OCI-LY7 (cell line): Measurements from ENCODE around the gene HSD17B4. TPM values are rescaled to one million over a fixed set of nuclear protein-coding genes. Genes with fewer than 3 reads are reported as not detected.

Source experiments
- BruUV-seq: library from RNA; stranded (reverse); fragments of 400-500 nt; replicated peaks from 2 replicates; lab custom pipeline; 2021; lab: Mats Ljungman, UMichigan
- CTCF ChIA-PET: fragments of 300-600 bp; sonication (Branson Sonifier 250); formaldehyde crosslinking; loops from one replicate; lab custom pipeline; 2022; ENCODE audit warnings: antibody characterized with exemption; ENCODE audit not compliant: unreplicated experiment; lab: Charles Lee
- POLR2A ChIA-PET: fragments of 300-600 bp; sonication (Branson Sonifier 250); formaldehyde crosslinking; loops from one replicate; lab custom pipeline; 2022; ENCODE audit warnings: antibody characterized with exemption; lab: Charles Lee
- DNase-seq: peaks from one replicate; pipeline ENCODE4 v3.0.0-alpha.2; 2015; ENCODE audit warnings: low spot score
- H2AFZ ChIP-seq: fragments of 200-600 bp; sonication (generic), shearing (Covaris generic); 2 replicates; pipeline ENCODE4 v1.6.1; 2014; ENCODE audit warnings: mild to moderate bottlenecking, antibody characterized with exemption, low read length, moderate library complexity
- H3K27ac ChIP-seq: fragments of 200-600 bp; sonication (generic); 2 replicates; pipeline ENCODE4 v1.5.1; 2014; ENCODE audit warnings: mixed run types, low read depth, mild to moderate bottlenecking, moderate library complexity, low read length, inconsistent platforms; ENCODE audit not compliant: poor library complexity, severe bottlenecking
- H3K36me3 ChIP-seq: fragments of 200-600 bp; sonication (generic); 2 replicates; pipeline ENCODE4 v1.6.1; 2014; ENCODE audit warnings: mild to moderate bottlenecking, antibody characterized with exemption, low read length, moderate library complexity, mixed read lengths; ENCODE audit not compliant: insufficient read depth
- H3K4me1 ChIP-seq: fragments of 200-600 bp; sonication (generic); 2 replicates; pipeline ENCODE4 v1.5.1; 2014; ENCODE audit warnings: mild to moderate bottlenecking, low read length; ENCODE audit not compliant: insufficient read depth, poor library complexity, severe bottlenecking
- H3K4me2 ChIP-seq: fragments of 200-600 bp; sonication (generic); 2 replicates; pipeline ENCODE4 v1.6.1; 2014; ENCODE audit warnings: mild to moderate bottlenecking, low read length
- H3K4me3 ChIP-seq: fragments of 200-600 bp; sonication (generic); 2 replicates; pipeline ENCODE4 v1.5.1; 2014; ENCODE audit warnings: mild to moderate bottlenecking, low read depth, low read length; ENCODE audit not compliant: poor library complexity, severe bottlenecking
- H3K79me2 ChIP-seq: fragments of 200-600 bp; sonication (generic); 2 replicates; pipeline ENCODE4 v1.6.1; 2016; ENCODE audit warnings: low read depth, mild to moderate bottlenecking, low read length, moderate library complexity, mixed read lengths; ENCODE audit not compliant: insufficient read depth
- H3K9me2 ChIP-seq: fragments of 200-600 bp; sonication (generic); 2 replicates; pipeline ENCODE4 v1.6.1; 2016; ENCODE audit warnings: mild to moderate bottlenecking, low read length, mixed read lengths; ENCODE audit not compliant: insufficient read depth
- H3K9me3 ChIP-seq: fragments of 200-600 bp; sonication (generic); 2 replicates; pipeline ENCODE4 v1.6.1; 2014; ENCODE audit warnings: mild to moderate bottlenecking, mixed run types, low read length, mixed read lengths
- H4K20me1 ChIP-seq: fragments of 200-600 bp; sonication (generic); 2 replicates; pipeline ENCODE4 v1.6.1; 2014; ENCODE audit warnings: mild to moderate bottlenecking, antibody characterized with exemption, low read length, moderate library complexity, mixed read lengths; ENCODE audit not compliant: insufficient read depth
- CTCF ChIP-seq: fragments of 200-600 bp; sonication (generic); conservative IDR thresholded peaks from 2 replicates; pipeline ENCODE4 v1.5.1; 2014; ENCODE audit warnings: mild to moderate bottlenecking, antibody characterized with exemption, low read length, moderate library complexity, mixed read lengths
- EZH2phosphoT487 ChIP-seq: fragments of 200-600 bp; sonication (generic); IDR thresholded peaks from 2 replicates; pipeline ENCODE4 v1.6.1; 2018; ENCODE audit warnings: low read depth, borderline replicate concordance, mild to moderate bottlenecking, mixed run types, antibody characterized with exemption, low read length, moderate library complexity, mixed read lengths
- intact Hi-C: fragments of 100-400 bp; cut with micrococcal nuclease; formaldehyde crosslinking; loops from one replicate; pipeline ENCODE4 v1.10.0; 2022; ENCODE audit not compliant: unreplicated experiment
- total RNA-seq, 2 experiments: library from RNA; depleted of rRNA in 1 of 2; stranded (reverse); fragments of >200 nt in 1 of 2; shearing (Covaris generic) in 1 of 2; gene quantifications; 2 replicates each; pipeline ENCODE4 v1.2.3, GENCODE V29; 2014 to 2022

HSD17B4 gene
- total RNA-seq, 2 experiments from 2014 or later = 55.4 to 145 TPM

GRCh38 chr5:119470851-119471451 lies 18.7 kb downstream of the HSD17B4 start:
- Histone ChIP-seq H3K79me2 (no peaks in the 10 kb centered on the region), H3K4me1 (no peaks in the 10 kb centered on the region), H4K20me1 (no peaks in the 10 kb centered on the region), H3K27ac (no peak overlapping the region), H3K9me2 (no peaks in the 10 kb centered on the region), H3K4me2 (no peak overlapping the region), H2AFZ (no peak overlapping the region), H3K36me3 (peaks cover 23% of the 10 kb centered on the region), H3K9me3 (peaks cover 22% of the 10 kb centered on the region), H3K4me3 (no peak overlapping the region)
- intact Hi-C loops = loop anchor here (5.0 kb wide), 1 partner anchor 271 kb away; no protein-coding TSS in a partner anchor
- TF ChIP-seq CTCF (peak; percentile 90), EZH2phosphoT487 (no peak)
- ChIA-PET CTCF (no interaction called here), POLR2A (interaction anchor here (1.5 kb wide), 1 partner anchor 9 kb away, joined by 6 read pairs; no protein-coding TSS in a partner anchor)
- BruUV-seq = no TSS peak
- peak; percentile 40 for DNase-seq

GRCh38 chr5:119473241-119473640 lies 20.9 kb downstream of the HSD17B4 start:
- H3K27ac ChIP-seq = no peak overlapping the region
- no peaks in the 10 kb centered on the region for H4K20me1 ChIP-seq
- H3K9me2 ChIP-seq = no peaks in the 10 kb centered on the region
- H3K36me3 ChIP-seq = peaks cover 25% of the 10 kb centered on the region
- H3K79me2 ChIP-seq = no peaks in the 10 kb centered on the region
- H3K9me3 ChIP-seq = peaks cover 9% of the 10 kb centered on the region
- H3K4me2 ChIP-seq = no peak overlapping the region
- no peak overlapping the region for H3K4me3 ChIP-seq
- CTCF ChIA-PET = no interaction called here
- no peak overlapping the region for H2AFZ ChIP-seq
- no peaks in the 10 kb centered on the region for H3K4me1 ChIP-seq
- POLR2A ChIA-PET = no interaction called here
- intact Hi-C loops = loop anchor here (5.0 kb wide), 1 partner anchor 269 kb away; no protein-coding TSS in a partner anchor
- TF ChIP-seq EZH2phosphoT487 = no peak
- TF ChIP-seq CTCF = no peak
- no peak for DNase-seq
- BruUV-seq = no TSS peak

GRCh38 chr5:119476341-119476740 lies 24.0 kb downstream of the HSD17B4 start:
- H2AFZ ChIP-seq = no peak overlapping the region
- TF ChIP-seq EZH2phosphoT487 (no peak), CTCF (no peak)
- H3K36me3 ChIP-seq = peaks cover 14% of the 10 kb centered on the region; the same call in 1 of the 2 replicates
- H3K27ac ChIP-seq = no peak overlapping the region
- H4K20me1 ChIP-seq = no peaks in the 10 kb centered on the region
- H3K9me3 ChIP-seq = no peaks in the 10 kb centered on the region
- DNase-seq = no peak
- no peaks in the 10 kb centered on the region for H3K4me1 ChIP-seq
- intact Hi-C loops = no loop called here
- H3K4me3 ChIP-seq = no peak overlapping the region
- CTCF ChIA-PET = interaction anchor here (1.3 kb wide), 1 partner anchor 17 kb away, joined by 3 read pairs; no protein-coding TSS in a partner anchor
- no peaks in the 10 kb centered on the region for H3K79me2 ChIP-seq
- no peak overlapping the region for H3K4me2 ChIP-seq
- POLR2A ChIA-PET = interaction anchor here (0.7 to 1.1 kb wide), 3 partner anchors 8 to 134 kb away, joined by 3 to 7 read pairs (median 3); no protein-coding TSS in a partner anchor
- BruUV-seq = no TSS peak
- no peaks in the 10 kb centered on the region for H3K9me2 ChIP-seq
